GM18951 (cell line): ENCODE results near the gene COL15A1.
"Not testable (repeated sequence)": the region's sequence is repeated elsewhere in the genome, so short reads cannot be mapped to it uniquely, and the experiment has no call there.

Source experiments
- POLR2A ChIP-seq: IDR thresholded peaks from 4 replicates; pipeline ENCODE4 v1.6.1; 2011; ENCODE audit warnings: mild to moderate bottlenecking; ENCODE audit not compliant: insufficient read length, insufficient read depth; ENCODE audit errors: extremely low read depth
- in situ Hi-C: fragments of 300-500 bp; cut with MboI; formaldehyde crosslinking; loops from one replicate; pipeline ENCODE4 v1.12.0; 2022; ENCODE audit warnings: low sequenced_read_pairs, mixed read lengths, inconsistent platforms; ENCODE audit not compliant: unreplicated experiment

The COL15A1 gene

GRCh38 chr9:98907055-98907454, 36.7 kb upstream of the COL15A1 start:
- TF ChIP-seq POLR2A: no peak
- in situ Hi-C loops: no loop called here

DNA sequence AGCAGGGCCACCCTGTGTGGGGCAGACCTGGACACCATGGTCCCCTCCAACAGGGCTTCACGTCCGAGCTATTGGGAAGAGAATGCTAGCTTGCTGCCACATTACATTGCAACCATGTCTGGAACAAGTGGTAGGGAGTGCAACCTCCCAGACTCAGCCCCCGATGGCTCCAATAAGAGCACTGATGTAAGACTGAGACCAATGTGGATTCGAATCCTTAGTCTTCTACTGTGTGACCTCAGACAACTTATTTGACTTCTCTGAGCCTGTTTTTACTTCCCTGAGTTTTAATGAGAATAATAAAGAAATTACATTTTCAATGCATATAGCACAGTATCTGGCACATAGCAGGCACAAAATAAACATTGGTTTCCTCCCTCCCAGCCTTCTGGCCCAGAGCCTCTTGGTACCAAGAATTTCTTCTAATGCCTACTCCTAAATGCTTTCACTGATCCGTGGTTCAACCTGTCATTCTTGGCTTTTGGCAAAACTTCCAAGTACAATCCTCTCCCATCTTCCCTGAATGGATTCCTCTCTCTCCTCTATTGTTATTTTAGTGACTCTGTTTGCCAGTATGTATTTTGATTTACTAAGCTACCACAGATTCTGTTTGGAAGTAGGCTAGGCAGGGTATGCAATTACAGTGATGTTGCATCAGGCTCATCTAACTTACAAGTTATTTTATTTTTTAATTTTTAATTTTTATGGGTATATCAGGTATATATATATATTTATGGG, 34.6 kb upstream of the COL15A1 start:
- in situ Hi-C loops: no loop called here
- no peak for TF ChIP-seq POLR2A

DNA sequence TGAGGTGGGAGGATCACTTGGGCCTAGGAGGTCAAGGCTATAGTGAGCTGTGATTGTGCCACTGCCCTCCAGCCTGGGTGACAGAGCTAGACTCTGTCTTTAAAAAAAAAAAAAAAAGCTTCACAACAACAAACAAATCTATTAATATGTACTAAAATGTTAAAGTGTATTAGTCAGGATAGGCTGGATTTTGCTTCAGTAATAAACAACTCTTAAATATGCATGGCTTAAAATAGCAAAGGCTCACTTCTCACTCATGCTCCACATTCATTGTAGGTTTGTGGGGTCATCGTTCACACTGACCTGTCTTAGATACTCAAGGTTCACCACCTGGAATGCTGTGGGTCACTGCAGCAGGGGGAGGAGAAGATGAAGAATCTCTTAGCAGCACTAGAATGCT, 33.8 kb upstream of the COL15A1 start:
- no peak for TF ChIP-seq POLR2A

DNA sequence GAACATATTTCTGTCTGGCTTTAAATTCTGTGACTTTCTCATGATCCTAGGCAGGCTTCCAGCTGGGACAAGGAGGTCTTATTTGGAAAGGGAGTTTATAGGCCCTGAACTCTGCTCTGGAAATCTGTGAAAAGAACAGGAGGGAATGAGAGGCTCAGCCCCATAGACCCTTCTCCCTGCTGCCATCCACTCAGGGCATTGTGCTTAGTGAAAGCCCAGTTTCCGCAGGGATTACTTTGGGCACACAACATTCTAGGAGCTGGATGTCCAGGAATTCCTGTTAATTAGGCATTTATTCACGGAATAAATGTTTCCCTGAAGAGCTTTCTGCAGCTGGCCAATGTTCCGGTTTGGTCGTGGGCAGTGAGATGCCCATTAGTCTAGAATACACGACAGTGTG, 32.7 kb upstream of the COL15A1 start:
- no peak for TF ChIP-seq POLR2A
- in situ Hi-C loops: no loop called here

More for the DNA sequence above, 33.8 kb upstream of the COL15A1 start:
- in situ Hi-C loops: no loop called here

DNA sequence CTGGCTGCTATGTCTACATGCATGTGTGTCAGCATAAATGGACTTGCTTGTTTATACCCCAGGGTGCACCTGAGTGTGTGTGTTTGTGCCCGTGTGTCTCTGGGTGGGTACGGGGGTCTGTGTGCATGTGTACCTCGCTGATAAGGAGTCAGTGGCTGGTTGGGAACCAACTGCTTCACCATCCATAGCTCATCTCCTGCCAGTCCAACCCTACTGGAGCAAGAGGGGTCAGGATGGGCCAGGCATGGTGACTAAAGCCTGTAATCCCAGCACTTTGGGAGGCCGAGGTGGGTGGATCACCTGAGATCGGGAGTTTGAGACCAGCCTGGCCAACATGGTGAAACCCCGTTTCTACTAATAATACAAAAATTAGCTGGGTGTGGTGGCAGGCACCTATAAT, 32.0 kb upstream of the COL15A1 start:
- in situ Hi-C loops: not testable (repeated sequence)

- in situ Hi-C loops: no loop called here
- no peak for TF ChIP-seq POLR2A
Observed at GRCh38 chr9:98912450-98912849, 31.3 kb upstream of the COL15A1 start.

GRCh38 chr9:98913044-98913443, 30.7 kb upstream of the COL15A1 start:
- in situ Hi-C loops: no loop called here
- TF ChIP-seq POLR2A: no peak

- in situ Hi-C loops: no loop called here
- TF ChIP-seq POLR2A: no peak
Observed at GRCh38 chr9:98913705-98914104, 30.0 kb upstream of the COL15A1 start.

- in situ Hi-C loops: no loop called here
- TF ChIP-seq POLR2A: no peak
Observed at GRCh38 chr9:98915599-98915998, 28.1 kb upstream of the COL15A1 start.

DNA sequence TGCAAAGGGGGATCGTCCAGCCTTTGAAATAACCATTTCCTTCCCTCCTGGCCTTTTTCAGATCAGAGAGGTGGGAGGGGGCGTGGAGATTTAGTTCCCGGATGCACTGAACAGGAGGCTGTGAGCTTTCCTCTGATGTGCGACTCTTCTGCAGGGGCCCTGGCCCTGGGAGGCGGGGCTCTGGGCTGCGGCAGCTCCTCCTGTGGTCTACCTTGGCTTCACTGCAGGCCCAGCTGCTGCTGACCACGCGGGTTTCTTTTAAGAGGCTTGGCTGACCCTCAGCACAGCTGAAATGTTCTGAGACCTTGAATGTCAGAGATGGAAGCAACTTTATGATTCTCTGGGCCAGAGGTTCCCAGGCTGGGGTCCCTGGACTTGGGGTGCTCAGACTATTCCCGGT, 27.0 kb upstream of the COL15A1 start:
- no peak for TF ChIP-seq POLR2A
- in situ Hi-C loops: no loop called here

DNA sequence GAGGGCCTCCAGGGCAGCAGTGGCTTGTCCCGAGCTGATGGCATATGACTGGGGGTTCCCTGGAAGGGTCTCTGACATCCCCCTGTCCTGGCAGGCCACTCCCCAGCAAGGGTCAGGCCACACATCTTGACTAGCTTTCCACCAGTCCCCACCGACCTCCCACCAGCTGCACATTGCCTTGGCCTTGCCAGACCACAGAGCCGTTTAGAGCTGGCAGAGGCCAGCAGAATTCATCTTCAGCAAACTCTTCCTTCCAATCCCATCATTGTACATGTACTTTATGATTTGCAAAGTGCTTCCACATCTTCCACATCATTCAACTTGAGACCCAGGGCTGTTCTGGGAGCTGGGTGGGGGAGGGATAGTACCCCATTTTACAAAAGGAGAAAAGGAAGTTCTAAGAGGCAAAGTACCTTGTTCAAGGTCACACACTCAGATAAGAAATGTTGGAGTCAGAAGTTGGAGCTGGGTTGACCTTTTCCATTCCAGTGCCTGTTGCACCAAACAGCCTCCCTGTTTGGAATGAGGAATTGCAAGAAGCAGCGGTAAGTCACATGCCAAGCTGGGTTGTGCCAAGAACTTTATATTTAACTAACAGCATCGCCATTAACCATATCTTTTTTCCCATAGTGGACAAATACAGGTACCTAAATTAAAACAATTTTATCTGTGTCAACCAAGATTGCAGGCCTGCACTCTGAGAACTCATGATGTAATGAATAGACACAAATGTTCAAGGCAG, 25.8 kb upstream of the COL15A1 start:
- no peak for TF ChIP-seq POLR2A
- in situ Hi-C loops: no loop called here

- in situ Hi-C loops: no loop called here
- TF ChIP-seq POLR2A: no peak
Observed at GRCh38 chr9:98921732-98922131, 22.0 kb upstream of the COL15A1 start.

DNA sequence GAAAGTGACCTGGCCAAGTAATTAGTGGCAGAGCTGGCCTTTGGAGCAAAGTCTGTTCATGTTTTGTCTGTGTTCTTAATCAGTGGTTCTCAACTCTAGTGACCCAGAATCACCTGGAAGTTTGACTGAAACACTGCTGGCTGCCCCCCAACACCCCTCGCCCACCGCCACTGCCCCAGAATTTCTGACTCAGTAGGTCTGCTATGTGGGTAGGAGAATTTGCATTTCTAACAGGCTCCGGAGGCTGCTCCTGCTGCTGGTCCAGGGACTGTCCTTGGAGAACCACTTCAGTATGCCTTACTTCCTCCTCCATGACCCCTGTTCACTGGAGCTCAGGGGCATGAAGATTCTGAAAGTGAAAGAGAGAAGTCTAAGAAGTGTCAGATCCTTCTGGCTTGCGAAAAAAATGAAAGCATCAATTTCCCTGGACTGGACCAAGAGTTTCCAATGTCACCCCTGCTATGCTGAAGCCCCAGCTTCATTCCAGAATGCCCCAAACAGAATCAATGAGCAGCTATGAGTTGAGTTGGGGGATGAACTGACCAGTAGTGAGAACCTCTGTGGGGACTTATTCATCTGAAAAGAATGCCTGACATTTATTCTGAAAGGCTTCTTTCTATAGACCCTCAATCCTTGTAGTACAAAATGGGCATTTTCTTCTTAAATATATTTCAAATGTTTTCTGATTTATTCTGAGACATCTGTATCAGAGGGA, 20.8 kb upstream of the COL15A1 start:
- TF ChIP-seq POLR2A: no peak
- in situ Hi-C loops: no loop called here
